Thoracic aorta (tissue), 2 donors: ENCODE measurements around the gene JMJD1C. TPM values are rescaled to one million over a fixed set of nuclear protein-coding genes. Genes with fewer than 3 reads are reported as not detected.

Experiments used
- ATAC-seq: fragments of 150-250 bp; one replicate; pipeline ENCODE4 v1.8.0; 2017; ENCODE audit warnings: low read depth; ENCODE audit not compliant: insufficient number of reproducible peaks, low FRiP score
- DNase-seq: peaks from one replicate; pipeline ENCODE4 v3.0.0-alpha.2; 2020; ENCODE audit warnings: low spot score
- H3K27ac ChIP-seq, 2 donors: fragments of 200-600 bp; sonication (generic); 1 replicate in 1 of 2; 2 replicates in 1 of 2; pipeline ENCODE4 v1.5.1; 2016; ENCODE audit warnings: mild to moderate bottlenecking in 2 of 2, moderate library complexity in 2 of 2
- H3K27me3 ChIP-seq: fragments of 200-600 bp; sonication (generic); replicated peaks from 2 replicates; pipeline ENCODE4 v1.6.0; 2016; ENCODE audit warnings: mild to moderate bottlenecking; ENCODE audit not compliant: insufficient read depth
- H3K36me3 ChIP-seq: fragments of 200-600 bp; sonication (generic); one replicate; pipeline ENCODE4 v1.5.1; 2016
- H3K4me1 ChIP-seq, 2 donors: fragments of 200-600 bp; sonication (generic); 1 replicate in 1 of 2; 2 replicates in 1 of 2; pipeline versions ENCODE4 v1.5.1 to v1.6.0; 2016; ENCODE audit warnings: low read depth in 2 of 2, mild to moderate bottlenecking in 1 of 2; ENCODE audit not compliant: control insufficient read depth in 1 of 2
- H3K4me3 ChIP-seq: fragments of 200-600 bp; sonication (generic); 2 replicates; pipeline ENCODE4 v1.5.1; 2016; ENCODE audit warnings: mild to moderate bottlenecking
- H3K9me3 ChIP-seq: fragments of 200-600 bp; sonication (generic); 2 replicates; pipeline ENCODE4 v1.5.1; 2016
- total RNA-seq, 2 donors: library from RNA; depleted of rRNA; stranded (reverse); fragments of >200 nt; gene quantifications; one replicate each; pipeline versions ENCODE4 v1.1.0 to v1.2.3, GENCODE V29; 2016
- TF ChIP-seq, protein P1 (sequence below): fragments of 200-600 bp; sonication (generic); IDR thresholded peaks from one replicate; pipeline ENCODE4 v1.5.1; 2019; ENCODE audit warnings: antibody characterized with exemption

The JMJD1C gene
- total RNA-seq, 2 donors from 2014 or later, result 95.2 to 215 TPM

- no peak for DNase-seq
- Histone ChIP-seq H3K4me3 (no peak overlapping the region), H3K27me3 (no peaks in the 10 kb centered on the region), H3K36me3 (no peaks in the 10 kb centered on the region), H3K9me3 (no peaks in the 10 kb centered on the region), H3K4me1 (peaks cover 11 to 15% of the 10 kb centered on the region in 2 donors), H3K27ac (no peak overlapping the region)
- ATAC-seq, result no peak
- TF ChIP-seq, protein P1, sequence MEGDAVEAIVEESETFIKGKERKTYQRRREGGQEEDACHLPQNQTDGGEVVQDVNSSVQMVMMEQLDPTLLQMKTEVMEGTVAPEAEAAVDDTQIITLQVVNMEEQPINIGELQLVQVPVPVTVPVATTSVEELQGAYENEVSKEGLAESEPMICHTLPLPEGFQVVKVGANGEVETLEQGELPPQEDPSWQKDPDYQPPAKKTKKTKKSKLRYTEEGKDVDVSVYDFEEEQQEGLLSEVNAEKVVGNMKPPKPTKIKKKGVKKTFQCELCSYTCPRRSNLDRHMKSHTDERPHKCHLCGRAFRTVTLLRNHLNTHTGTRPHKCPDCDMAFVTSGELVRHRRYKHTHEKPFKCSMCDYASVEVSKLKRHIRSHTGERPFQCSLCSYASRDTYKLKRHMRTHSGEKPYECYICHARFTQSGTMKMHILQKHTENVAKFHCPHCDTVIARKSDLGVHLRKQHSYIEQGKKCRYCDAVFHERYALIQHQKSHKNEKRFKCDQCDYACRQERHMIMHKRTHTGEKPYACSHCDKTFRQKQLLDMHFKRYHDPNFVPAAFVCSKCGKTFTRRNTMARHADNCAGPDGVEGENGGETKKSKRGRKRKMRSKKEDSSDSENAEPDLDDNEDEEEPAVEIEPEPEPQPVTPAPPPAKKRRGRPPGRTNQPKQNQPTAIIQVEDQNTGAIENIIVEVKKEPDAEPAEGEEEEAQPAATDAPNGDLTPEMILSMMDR, result no peak
Measured at GRCh38 chr10:63452524-63452923, 13.3 kb downstream of the JMJD1C start.

- Histone ChIP-seq H3K9me3 (no peaks in the 10 kb centered on the region), H3K4me3 (no peak overlapping the region), H3K27me3 (no peaks in the 10 kb centered on the region), H3K4me1 (peaks cover 0 to 9% of the 10 kb centered on the region in 2 donors), H3K36me3 (no peaks in the 10 kb centered on the region), H3K27ac (no peak overlapping the region)
- ATAC-seq (no peak), DNase-seq (no peak)
- TF ChIP-seq, protein P1, result no peak
Measured at GRCh38 chr10:63446716-63447440, 18.9 kb downstream of the JMJD1C start.

DNA sequence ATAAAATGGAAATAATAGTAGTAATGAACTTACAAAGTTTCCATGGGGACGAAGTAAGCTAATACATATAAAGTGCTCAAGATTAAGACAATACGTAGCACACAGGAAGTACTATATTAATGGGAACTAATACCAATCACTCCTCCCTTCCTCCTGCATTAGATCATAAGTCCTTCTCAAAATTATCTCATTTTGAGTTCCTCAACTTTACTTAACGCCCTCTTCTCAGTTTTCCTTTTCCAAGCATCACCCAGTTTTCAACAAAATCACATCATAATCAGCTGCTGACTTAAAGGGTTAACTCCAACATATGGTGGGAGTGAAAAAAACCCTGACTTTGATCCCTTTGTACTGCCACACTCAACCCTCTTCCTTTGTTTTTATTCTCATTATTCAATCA, 24.4 kb downstream of the JMJD1C start:
- Histone ChIP-seq H3K27me3 (no peaks in the 10 kb centered on the region), H3K4me1 (peaks cover 16 to 40% of the 10 kb centered on the region in 2 donors), H3K36me3 (no peaks in the 10 kb centered on the region), H3K9me3 (no peaks in the 10 kb centered on the region), H3K27ac (no peak overlapping the region), H3K4me3 (no peak overlapping the region)
- no peak for ATAC-seq
- TF ChIP-seq, protein P1, result no peak
- no peak for DNase-seq

DNA sequence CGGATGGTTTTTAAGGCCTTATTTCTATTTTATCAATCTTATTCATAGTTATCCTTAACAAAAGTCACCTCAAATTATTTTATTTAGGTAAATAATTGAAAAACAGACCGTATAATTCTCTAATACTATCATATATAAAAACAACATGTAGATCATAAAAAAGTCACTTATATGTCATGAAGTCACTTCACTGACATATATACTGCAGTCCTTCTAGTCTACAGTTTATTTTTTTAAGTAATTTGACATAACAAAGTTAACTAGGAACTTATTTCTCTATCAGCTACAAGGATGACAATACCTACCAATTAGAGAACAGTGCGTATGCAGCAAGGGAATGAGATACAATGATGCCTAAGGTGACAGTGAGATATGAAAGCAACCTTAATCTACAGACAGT, 26.2 kb downstream of the JMJD1C start:
- H3K27ac ChIP-seq, result no peak overlapping the region
- DNase-seq, result no peak
- H3K27me3 ChIP-seq, result no peaks in the 10 kb centered on the region
- no peak overlapping the region for H3K4me3 ChIP-seq
- H3K36me3 ChIP-seq, result no peaks in the 10 kb centered on the region
- H3K4me1 ChIP-seq, result peaks cover 21 to 54% of the 10 kb centered on the region in 2 donors
- ATAC-seq, result no peak
- H3K9me3 ChIP-seq, result no peaks in the 10 kb centered on the region
- TF ChIP-seq, protein P1, result no peak

DNA sequence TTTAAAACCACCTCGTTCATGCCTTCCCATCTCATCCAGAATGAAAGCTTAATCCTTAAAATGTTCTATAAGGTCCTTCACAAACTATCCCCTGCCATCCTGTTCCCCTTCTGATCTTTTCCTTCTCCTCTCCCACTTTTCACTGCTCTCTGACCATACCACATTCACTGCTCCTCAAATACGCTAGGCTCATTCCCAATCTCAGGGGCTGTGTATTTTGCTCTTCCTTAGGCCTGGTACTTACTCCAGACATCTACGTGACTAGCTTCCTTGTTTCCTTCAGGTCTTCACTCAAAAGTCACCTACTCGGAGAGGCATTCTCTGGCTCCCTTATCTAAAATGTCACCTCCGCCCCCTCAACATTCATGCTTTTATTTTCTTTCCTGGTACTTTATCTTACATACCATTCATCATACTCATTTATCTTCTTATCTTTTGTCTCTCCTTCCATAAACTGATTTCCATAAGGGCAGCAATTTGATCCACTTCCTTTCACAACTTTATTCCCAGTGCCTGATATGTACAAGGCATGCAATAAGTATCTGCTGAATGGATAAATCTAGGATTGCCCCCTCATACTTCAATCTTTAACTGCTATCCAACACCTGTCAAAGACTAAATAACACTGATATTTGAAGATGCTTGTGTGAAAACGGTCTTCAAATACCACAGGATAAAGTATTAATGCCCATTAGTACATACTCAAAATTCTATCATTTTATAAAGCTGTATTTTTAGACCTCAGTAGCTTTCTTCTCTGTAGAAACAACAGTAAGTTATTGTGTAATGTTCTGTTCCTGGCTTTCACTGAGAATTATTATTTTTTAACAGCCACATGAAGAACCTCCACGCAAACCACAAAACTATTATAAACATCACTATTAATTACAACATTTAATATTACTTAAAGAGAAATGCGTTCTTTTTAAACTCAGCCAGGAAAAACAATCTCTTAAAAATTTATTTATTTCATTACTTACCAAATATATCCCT, 27.0 kb downstream of the JMJD1C start:
- TF ChIP-seq, protein P1, result no peak
- Histone ChIP-seq H3K4me3 (no peak overlapping the region), H3K27ac (no peak overlapping the region), H3K4me1 (peaks cover 21 to 62% of the 10 kb centered on the region in 2 donors), H3K36me3 (no peaks in the 10 kb centered on the region), H3K27me3 (no peaks in the 10 kb centered on the region), H3K9me3 (no peaks in the 10 kb centered on the region)
- DNase-seq (no peak), ATAC-seq (no peak)
